ENCODE results near the gene MAGIX. TPM values are rescaled to one million over a fixed set of nuclear protein-coding genes. Genes with fewer than 3 reads are reported as not detected.

MAGIX gene
- total RNA-seq, 1 experiment from 2014 or later: 0.53 TPM

- no peak for DNase-seq
- no peaks in the 10 kb centered on the region for H3K4me1 ChIP-seq
Measured at GRCh38 chrX:49202022-49202421, 39.5 kb downstream of the MAGIX start.

GRCh38 chrX:49203536-49203935, 41.0 kb downstream of the MAGIX start:
- H3K27ac ChIP-seq: no peak overlapping the region
- no peaks in the 10 kb centered on the region for H3K36me3 ChIP-seq
- no peaks in the 10 kb centered on the region for H3K4me1 ChIP-seq
- no peak for DNase-seq
- no peak overlapping the region for H3K4me3 ChIP-seq
- H3K27me3 ChIP-seq: no peaks in the 10 kb centered on the region
- H3K9me3 ChIP-seq (replicated peaks): no peaks in the 10 kb centered on the region

More at GRCh38 chrX:49202022-49202421, 39.5 kb downstream of the MAGIX start:
- no peaks in the 10 kb centered on the region for H3K9me3 ChIP-seq (replicated peaks)
- no peak overlapping the region for H3K27ac ChIP-seq
- no peaks in the 10 kb centered on the region for H3K36me3 ChIP-seq
- no peak overlapping the region for H3K4me3 ChIP-seq
- H3K27me3 ChIP-seq: no peaks in the 10 kb centered on the region

GRCh38 chrX:49204017-49204416, 41.5 kb downstream of the MAGIX start:
- H3K4me1 ChIP-seq: no peaks in the 10 kb centered on the region
- no peak overlapping the region for H3K4me3 ChIP-seq
- no peaks in the 10 kb centered on the region for H3K27me3 ChIP-seq
- H3K9me3 ChIP-seq (replicated peaks): no peaks in the 10 kb centered on the region
- no peak for DNase-seq
- no peak overlapping the region for H3K27ac ChIP-seq
- no peaks in the 10 kb centered on the region for H3K36me3 ChIP-seq

- H3K4me3 ChIP-seq: no peak overlapping the region
- no peak for DNase-seq
- H3K27me3 ChIP-seq: no peaks in the 10 kb centered on the region
- H3K4me1 ChIP-seq: no peaks in the 10 kb centered on the region
- no peaks in the 10 kb centered on the region for H3K36me3 ChIP-seq
- no peaks in the 10 kb centered on the region for H3K9me3 ChIP-seq (replicated peaks)
- no peak overlapping the region for H3K27ac ChIP-seq
Measured at GRCh38 chrX:49204709-49205108, 42.2 kb downstream of the MAGIX start.

- H3K27ac ChIP-seq: no peak overlapping the region
- no peaks in the 10 kb centered on the region for H3K36me3 ChIP-seq
- no peaks in the 10 kb centered on the region for H3K4me1 ChIP-seq
- DNase-seq: no peak
- H3K4me3 ChIP-seq: no peak overlapping the region
- H3K9me3 ChIP-seq (replicated peaks): no peaks in the 10 kb centered on the region
- H3K27me3 ChIP-seq: no peaks in the 10 kb centered on the region
Measured at GRCh38 chrX:49205443-49205842, 42.9 kb downstream of the MAGIX start.

GRCh38 chrX:49206543-49206942, 44.0 kb downstream of the MAGIX start:
- no peaks in the 10 kb centered on the region for H3K27me3 ChIP-seq
- H3K36me3 ChIP-seq: no peaks in the 10 kb centered on the region
- H3K9me3 ChIP-seq (replicated peaks): no peaks in the 10 kb centered on the region
- no peaks in the 10 kb centered on the region for H3K4me1 ChIP-seq
- no peak for DNase-seq
- no peak overlapping the region for H3K27ac ChIP-seq
- no peak overlapping the region for H3K4me3 ChIP-seq

- no peaks in the 10 kb centered on the region for H3K36me3 ChIP-seq
- H3K27me3 ChIP-seq: no peaks in the 10 kb centered on the region
- H3K27ac ChIP-seq: no peak overlapping the region
- H3K4me1 ChIP-seq: no peaks in the 10 kb centered on the region
- H3K9me3 ChIP-seq (replicated peaks): no peaks in the 10 kb centered on the region
- DNase-seq: no peak
- no peak overlapping the region for H3K4me3 ChIP-seq
Measured at GRCh38 chrX:49208399-49208798, 45.8 kb downstream of the MAGIX start.

- Histone ChIP-seq H3K9me3 (replicated peaks) (no peaks in the 10 kb centered on the region), H3K4me1 (no peaks in the 10 kb centered on the region), H3K4me3 (no peak overlapping the region), H3K36me3 (no peaks in the 10 kb centered on the region), H3K27me3 (no peaks in the 10 kb centered on the region), H3K27ac (no peak overlapping the region)
- DNase-seq: peak; percentile 27 to 41
Measured at GRCh38 chrX:49209434-49210251, 47.1 kb downstream of the MAGIX start.

- Histone ChIP-seq H3K27ac (no peak overlapping the region), H3K4me1 (no peaks in the 10 kb centered on the region), H3K4me3 (no peak overlapping the region), H3K36me3 (no peaks in the 10 kb centered on the region), H3K9me3 (replicated peaks) (no peaks in the 10 kb centered on the region), H3K27me3 (no peaks in the 10 kb centered on the region)
- no peak for DNase-seq
Measured at GRCh38 chrX:49210406-49210805, 47.8 kb downstream of the MAGIX start.

GRCh38 chrX:49211074-49211473, 48.5 kb downstream of the MAGIX start:
- no peak overlapping the region for H3K27ac ChIP-seq
- H3K4me1 ChIP-seq: no peaks in the 10 kb centered on the region
- DNase-seq: no peak
- H3K4me3 ChIP-seq: no peak overlapping the region
- H3K36me3 ChIP-seq: no peaks in the 10 kb centered on the region
- no peaks in the 10 kb centered on the region for H3K27me3 ChIP-seq
- no peaks in the 10 kb centered on the region for H3K9me3 ChIP-seq (replicated peaks)

GRCh38 chrX:49212209-49212608, 49.7 kb downstream of the MAGIX start:
- no peaks in the 10 kb centered on the region for H3K9me3 ChIP-seq (replicated peaks)

GRCh38 chrX:49212861-49213260, 50.3 kb downstream of the MAGIX start:
- no peak for DNase-seq
- no peaks in the 10 kb centered on the region for H3K27me3 ChIP-seq
- no peaks in the 10 kb centered on the region for H3K4me1 ChIP-seq
- no peaks in the 10 kb centered on the region for H3K36me3 ChIP-seq
- H3K27ac ChIP-seq: no peak overlapping the region
- H3K9me3 ChIP-seq (replicated peaks): no peaks in the 10 kb centered on the region
- no peak overlapping the region for H3K4me3 ChIP-seq

More at GRCh38 chrX:49212209-49212608, 49.7 kb downstream of the MAGIX start:
- Histone ChIP-seq H3K27me3 (no peaks in the 10 kb centered on the region), H3K4me3 (no peak overlapping the region), H3K27ac (no peak overlapping the region), H3K36me3 (no peaks in the 10 kb centered on the region), H3K4me1 (no peaks in the 10 kb centered on the region)
- no peak for DNase-seq

- no peaks in the 10 kb centered on the region for H3K36me3 ChIP-seq
- H3K4me3 ChIP-seq: no peak overlapping the region
- no peaks in the 10 kb centered on the region for H3K4me1 ChIP-seq
- H3K27me3 ChIP-seq: no peaks in the 10 kb centered on the region
- no peak for DNase-seq
- no peaks in the 10 kb centered on the region for H3K9me3 ChIP-seq (replicated peaks)
- H3K27ac ChIP-seq: no peak overlapping the region
Measured at GRCh38 chrX:49214416-49214815, 51.9 kb downstream of the MAGIX start.

- H3K27ac ChIP-seq: no peak overlapping the region
- no peaks in the 10 kb centered on the region for H3K4me1 ChIP-seq
- H3K36me3 ChIP-seq: no peaks in the 10 kb centered on the region
- no peak for DNase-seq
- H3K27me3 ChIP-seq: no peaks in the 10 kb centered on the region
- no peaks in the 10 kb centered on the region for H3K9me3 ChIP-seq (replicated peaks)
- no peak overlapping the region for H3K4me3 ChIP-seq
Measured at GRCh38 chrX:49214996-49215526, 52.5 kb downstream of the MAGIX start.
